ENCODE results near the gene LCN1. TPM values are rescaled to one million over a fixed set of nuclear protein-coding genes. Genes with fewer than 3 reads are reported as not detected.
"Not testable (repeated sequence)": the region's sequence is repeated elsewhere in the genome, so short reads cannot be mapped to it uniquely, and the experiment has no call there.

The LCN1 gene
- total RNA-seq, 2 donors from 2014 or later: 2.0 TPM; not detected in 1

- intact Hi-C loops (cut with DNase I): no loop called here
- ATAC-seq: no peak
- no peak for DNase-seq
Measured at GRCh38 chr9:135502873-135503321, 18.3 kb upstream of the LCN1 start.

- DNase-seq (no peak), ATAC-seq (no peak)
Measured at GRCh38 chr9:135503371-135504261, 17.6 kb upstream of the LCN1 start.

GRCh38 chr9:135504262-135505243 is 16.7 kb upstream of the LCN1 start:
- intact Hi-C loops (cut with DNase I): no loop called here
- ATAC-seq (no peak), DNase-seq (peak; percentile 64)

More at GRCh38 chr9:135503371-135504261, 17.6 kb upstream of the LCN1 start:
- intact Hi-C loops (cut with DNase I): no loop called here

- ATAC-seq (no peak), DNase-seq (no peak)
- intact Hi-C loops (cut with DNase I): no loop called here
Measured at GRCh38 chr9:135505406-135506187, 15.6 kb upstream of the LCN1 start.

- DNase-seq (no peak), ATAC-seq (no peak)
- intact Hi-C loops (cut with DNase I): no loop called here
Measured at GRCh38 chr9:135506327-135507103, 14.7 kb upstream of the LCN1 start.

- DNase-seq: no peak
- intact Hi-C loops (cut with DNase I): no loop called here
Measured at GRCh38 chr9:135507104-135508035, 13.9 kb upstream of the LCN1 start.

GRCh38 chr9:135508211-135508820 is 12.9 kb upstream of the LCN1 start:
- intact Hi-C loops (cut with DNase I): no loop called here
- ATAC-seq (no peak), DNase-seq (no peak)

More at GRCh38 chr9:135507104-135508035, 13.9 kb upstream of the LCN1 start:
- no peak for ATAC-seq

GRCh38 chr9:135509458-135509857 is 11.8 kb upstream of the LCN1 start:
- DNase-seq: no peak
- ATAC-seq: no peak
- intact Hi-C loops (cut with DNase I): no loop called here

GRCh38 chr9:135512241-135512603 is 9.0 kb upstream of the LCN1 start:
- no peak for DNase-seq
- no peak for ATAC-seq

GRCh38 chr9:135512904-135513303 is 8.3 kb upstream of the LCN1 start:
- DNase-seq (no peak), ATAC-seq (no peak)
- intact Hi-C loops (cut with DNase I): no loop called here

More at GRCh38 chr9:135512241-135512603, 9.0 kb upstream of the LCN1 start:
- intact Hi-C loops (cut with DNase I): no loop called here

- ATAC-seq (no peak), DNase-seq (no peak)
- intact Hi-C loops (cut with DNase I): no loop called here
Measured at GRCh38 chr9:135513351-135513846, 7.8 kb upstream of the LCN1 start.

GRCh38 chr9:135513906-135514305 is 7.3 kb upstream of the LCN1 start:
- intact Hi-C loops (cut with DNase I); DNase-seq; ATAC-seq: not testable (repeated sequence)

GRCh38 chr9:135514342-135515082 is 6.7 kb upstream of the LCN1 start:
- ATAC-seq (no peak), DNase-seq (no peak)
- intact Hi-C loops (cut with DNase I): no loop called here

GRCh38 chr9:135515083-135515951 is 5.9 kb upstream of the LCN1 start:
- DNase-seq (no peak), ATAC-seq (no peak)
- intact Hi-C loops (cut with DNase I): no loop called here

Measured in left cardiac atrium (tissue), 4 donors.